ENCODE measurements around the gene CALCOCO1. TPM values are rescaled to one million over a fixed set of nuclear protein-coding genes. Genes with fewer than 3 reads are reported as not detected.

The CALCOCO1 gene
- total and polyA plus RNA-seq, 10 of the 15 experiments (the other 5 are each of a cell fraction or from before 2014, with no cell fraction given) = 2.8 to 55.9 (median 13.7) TPM

GRCh38 chr12:53749986-53750811 lies 22.9 kb upstream of the CALCOCO1 start (continued):
- TF ChIP-seq BCLAF1 (IDR thresholded peaks at IDR 0.05) (no peak), JUND (IDR thresholded peaks at IDR 0.05; ENCODE audit: low read depth, low read length) (no peak), PKNOX1 (IDR thresholded peaks at IDR 0.05) (peak; percentile 78), HCFC1 (IDR thresholded peaks at IDR 0.05; ENCODE audit: low read length) (no peak), PBX3 (IDR thresholded peaks at IDR 0.05; ENCODE audit: insufficient replicate concordance, low read depth, low read length) (peak; percentile 52), NRF1 (conservative IDR thresholded peaks at IDR 0.05; ENCODE audit: low read depth, low read length) (no peak), CBX3 (IDR thresholded peaks at IDR 0.05; ENCODE audit: borderline replicate concordance, low read depth) (no peak), EGR1 (IDR thresholded peaks at IDR 0.05; ENCODE audit: borderline replicate concordance in 1 of 2, low read depth in 2 of 2, low read length in 2 of 2) (no peak), MTA2 (IDR thresholded peaks at IDR 0.05; ENCODE audit: low read depth) (no peak), E4F1 (IDR thresholded peaks at IDR 0.05; ENCODE audit: borderline replicate concordance, partially characterized antibody) (no peak), ZNF384 (IDR thresholded peaks at IDR 0.05; ENCODE audit: borderline replicate concordance, low read depth, low read length) (no peak), ZNF24 (IDR thresholded peaks at IDR 0.05) (no peak), RAD51 (IDR thresholded peaks at IDR 0.05) (no peak)

All from GM12878 (cell line).